HG03103 (cell line): ENCODE measurements around the gene MEGF11.

Source experiments
- ATAC-seq: cut with Tn5 transposase; IDR thresholded peaks from one replicate; pipeline ENCODE4 v1.9.1; 2021; ENCODE audit warnings: low read depth; ENCODE audit not compliant: unreplicated experiment

The MEGF11 gene

GRCh38 chr15:65937054-65937453 is 316.5 kb downstream of the MEGF11 start:
- no peak for ATAC-seq

DNA sequence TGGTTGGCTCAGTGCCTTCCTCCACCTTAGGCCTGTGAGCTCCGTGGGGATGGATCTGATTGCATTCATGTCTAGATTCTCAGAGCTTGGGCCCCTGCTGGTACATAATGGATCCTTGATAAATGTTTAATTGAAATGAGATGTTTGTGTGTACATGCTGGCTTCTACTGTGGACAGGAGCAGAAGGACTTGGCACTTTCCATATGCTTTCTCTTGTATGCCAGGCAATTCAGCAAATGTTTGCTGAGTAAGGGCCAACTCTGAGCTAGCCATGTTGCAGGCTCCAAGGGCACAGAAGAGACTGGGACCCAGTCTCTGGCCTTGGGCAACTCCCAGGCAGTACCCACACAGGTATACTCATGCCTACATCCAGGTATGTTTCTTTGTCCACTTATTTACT is 317.3 kb downstream of the MEGF11 start:
- no peak for ATAC-seq

DNA sequence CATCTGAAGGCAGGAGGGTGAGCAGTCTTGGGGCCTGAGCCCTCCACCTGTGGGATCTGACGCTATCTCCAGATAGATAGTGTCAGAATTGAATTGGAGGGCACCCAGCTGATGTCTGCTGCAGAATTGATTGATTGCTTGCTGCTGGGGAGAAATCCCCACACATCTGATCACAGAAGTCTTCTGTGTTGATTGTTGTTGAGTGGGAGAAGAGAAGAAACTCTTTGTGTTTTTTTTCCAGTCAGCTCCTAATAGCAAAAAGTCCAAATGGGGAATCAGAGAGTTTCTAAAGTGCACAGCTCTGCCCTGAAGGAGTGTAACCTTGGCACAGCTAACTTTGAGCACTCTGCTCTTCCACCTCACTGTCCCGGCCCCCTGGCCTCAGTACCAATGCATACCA is 318.2 kb downstream of the MEGF11 start:
- no peak for ATAC-seq

GRCh38 chr15:65931221-65931620 is 322.3 kb downstream of the MEGF11 start:
- no peak for ATAC-seq

DNA sequence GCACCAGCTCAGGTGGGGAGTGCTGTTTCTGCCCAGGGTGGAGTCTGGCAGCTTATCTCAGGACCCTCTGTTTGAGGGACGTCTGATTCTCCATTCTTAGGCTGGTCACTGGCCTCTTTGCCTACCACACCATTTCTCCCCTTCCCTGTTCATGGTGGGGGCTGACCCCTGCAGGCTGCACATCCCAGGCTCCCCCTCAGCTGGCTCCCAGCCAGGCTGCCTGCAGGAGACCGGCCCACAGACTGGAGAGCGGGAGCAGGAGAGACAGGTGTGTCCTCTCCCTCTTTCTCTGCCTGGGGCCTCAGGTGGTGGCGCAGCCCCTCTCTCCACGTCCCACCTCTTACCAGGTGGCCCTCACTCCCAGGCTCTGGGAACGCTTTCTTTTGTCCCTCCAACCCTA is 323.4 kb downstream of the MEGF11 start:
- no peak for ATAC-seq

GRCh38 chr15:65929573-65929972 is 324.0 kb downstream of the MEGF11 start:
- no peak for ATAC-seq

GRCh38 chr15:65927545-65927944 is 326.0 kb downstream of the MEGF11 start:
- no peak for ATAC-seq

DNA sequence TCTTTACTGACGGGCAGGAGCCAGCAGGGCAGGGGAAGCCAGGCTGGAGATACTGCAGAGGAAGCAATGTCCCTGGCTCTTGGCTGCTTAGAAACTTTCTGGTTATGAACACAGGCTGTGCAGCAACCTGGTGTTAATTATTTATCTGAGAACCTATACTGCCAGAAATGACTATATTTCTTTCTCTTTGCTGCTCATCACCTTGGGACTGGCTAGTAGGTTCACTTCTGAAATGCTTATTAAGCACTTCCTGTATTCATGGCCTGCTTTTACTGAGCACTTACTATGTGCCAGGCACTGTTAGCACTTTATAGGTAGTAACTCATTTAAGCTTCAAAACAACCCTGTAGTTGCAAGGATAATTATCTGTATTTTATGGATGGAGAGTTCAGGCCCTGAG is 326.7 kb downstream of the MEGF11 start:
- no peak for ATAC-seq

GRCh38 chr15:65926459-65926858 is 327.1 kb downstream of the MEGF11 start:
- ATAC-seq = no peak

- ATAC-seq = no peak
Measured at GRCh38 chr15:65925338-65925737, 328.2 kb downstream of the MEGF11 start.

DNA sequence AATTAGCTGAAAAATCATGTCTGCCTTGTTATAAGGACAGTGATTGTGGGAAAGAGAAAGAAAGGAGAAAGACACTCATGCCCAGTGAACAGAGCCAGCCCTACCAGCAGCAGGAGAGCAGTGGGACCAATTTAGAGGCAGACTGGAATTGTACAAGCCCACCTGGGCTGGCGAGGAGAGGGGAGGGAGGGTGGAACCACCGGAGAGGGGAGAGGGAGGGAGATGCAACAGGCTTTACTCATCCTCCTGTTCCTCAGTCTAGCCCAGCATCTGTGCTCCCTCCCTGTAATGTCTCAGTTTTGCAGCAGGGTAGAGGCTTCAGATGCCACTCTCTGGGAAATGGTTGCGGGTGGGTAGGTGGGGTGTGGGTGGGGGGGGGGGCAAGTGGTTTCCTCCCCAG is 329.5 kb downstream of the MEGF11 start:
- ATAC-seq = no peak

GRCh38 chr15:65923264-65923663 is 330.3 kb downstream of the MEGF11 start:
- ATAC-seq = no peak

GRCh38 chr15:65922621-65923020 is 330.9 kb downstream of the MEGF11 start:
- ATAC-seq = no peak

DNA sequence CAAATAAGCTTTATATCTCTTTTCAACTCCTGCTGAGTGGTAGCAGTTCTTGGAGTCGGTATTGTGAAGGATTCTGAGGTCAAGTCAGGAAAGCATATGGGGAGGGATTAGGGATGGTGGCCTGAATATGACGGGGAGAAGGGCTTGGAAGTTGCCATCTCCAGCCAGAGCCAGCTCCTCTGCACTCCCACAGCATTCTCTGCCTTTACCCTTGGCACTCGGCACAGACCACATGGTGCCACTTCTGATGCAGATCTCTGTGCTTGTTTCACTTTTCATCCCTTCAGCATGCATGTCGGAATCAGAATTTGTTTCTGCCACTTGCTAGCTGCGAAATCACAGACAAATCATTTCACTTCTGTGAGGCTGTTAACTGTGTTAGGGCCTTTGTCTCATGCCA is 331.8 kb downstream of the MEGF11 start:
- no peak for ATAC-seq

DNA sequence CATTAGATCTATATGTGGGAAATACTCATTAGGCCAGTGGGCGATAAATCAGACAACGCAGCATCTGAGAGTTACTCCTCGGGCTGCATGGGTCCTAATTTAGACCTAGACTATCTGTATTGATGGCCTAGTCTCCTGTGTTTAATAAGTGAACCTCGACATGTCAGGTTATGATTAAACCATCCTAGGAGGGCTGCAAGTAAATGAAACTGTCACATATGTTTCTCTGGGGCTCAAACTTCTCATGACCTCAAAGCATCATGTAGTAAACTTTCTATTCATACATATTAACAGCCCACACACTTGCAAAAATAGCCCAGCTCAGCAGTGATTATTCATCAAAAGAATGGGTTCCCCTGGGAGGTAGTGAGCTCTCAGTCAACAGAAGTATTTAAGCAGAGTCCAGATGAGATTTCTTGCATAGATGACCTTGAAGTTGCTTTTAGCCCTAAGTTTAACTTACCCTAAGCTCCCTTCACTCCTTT is 332.7 kb downstream of the MEGF11 start:
- no peak for ATAC-seq

- no peak for ATAC-seq
Measured at GRCh38 chr15:65920121-65920520, 333.4 kb downstream of the MEGF11 start.

DNA sequence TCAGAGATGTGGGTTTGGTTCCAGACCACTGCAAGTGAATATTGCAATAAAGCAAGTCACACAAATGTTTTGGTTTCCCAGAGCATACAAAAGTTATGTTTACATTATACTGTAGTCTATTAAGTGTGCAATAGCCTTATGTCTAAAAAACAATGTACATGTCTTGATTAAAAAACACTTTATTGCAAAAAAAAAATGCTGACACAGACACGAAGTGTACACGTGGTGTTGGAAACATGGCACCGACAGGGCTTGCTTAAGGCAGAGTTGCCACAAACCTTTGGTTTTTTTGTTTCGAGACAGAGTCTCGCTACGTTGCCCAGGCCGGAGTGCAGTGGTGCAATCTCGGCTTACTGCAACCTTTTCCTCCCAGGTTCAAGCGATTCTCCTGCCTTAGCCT is 334.2 kb downstream of the MEGF11 start:
- no peak for ATAC-seq

DNA sequence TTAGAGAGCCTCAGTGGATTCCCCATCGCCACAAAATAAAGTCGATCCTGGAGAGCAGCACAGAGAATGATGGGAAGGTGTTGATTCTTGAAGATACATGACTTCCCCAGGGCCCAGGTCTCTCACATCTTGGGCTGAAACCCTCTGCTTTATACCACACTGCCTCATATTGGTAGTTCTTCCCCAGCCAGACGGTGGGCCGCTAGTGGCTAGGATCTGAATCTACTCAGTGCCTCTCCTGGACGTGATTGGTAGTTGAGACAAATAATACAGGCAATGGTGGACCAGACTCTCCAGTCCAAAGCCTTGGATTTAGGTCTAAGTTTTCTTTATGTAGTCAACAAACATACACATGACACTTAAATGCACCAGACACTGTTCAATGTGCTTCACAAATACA is 334.6 kb downstream of the MEGF11 start:
- ATAC-seq = no peak

GRCh38 chr15:65918357-65918920 is 335.1 kb downstream of the MEGF11 start:
- ATAC-seq = no peak

DNA sequence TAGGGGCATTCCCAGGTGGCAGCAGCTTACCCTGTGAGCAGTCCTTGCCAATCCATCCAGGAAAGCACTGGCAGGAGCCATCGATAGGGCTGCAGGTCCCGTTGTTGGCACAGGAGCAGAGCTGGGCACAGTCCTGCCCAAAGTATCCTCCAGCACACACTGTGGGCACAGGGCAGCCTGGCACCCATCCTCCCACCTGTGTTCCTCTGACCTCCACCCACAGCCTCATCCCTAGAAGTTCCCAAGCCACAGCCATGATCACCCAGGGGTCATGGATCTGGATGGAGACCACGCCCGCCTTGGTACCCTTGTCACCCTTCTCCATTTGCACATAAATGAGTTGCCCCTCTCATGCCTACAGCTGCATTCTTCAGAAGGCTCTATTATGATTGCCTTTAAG is 335.6 kb downstream of the MEGF11 start:
- ATAC-seq = no peak

GRCh38 chr15:65917407-65917756 is 336.2 kb downstream of the MEGF11 start:
- no peak for ATAC-seq

- ATAC-seq = no peak
Measured at GRCh38 chr15:65916664-65917406, 336.7 kb downstream of the MEGF11 start.
